B cell (primary cell): ENCODE results near the gene PTPRN2. TPM values are rescaled to one million over a fixed set of nuclear protein-coding genes. Genes with fewer than 3 reads are reported as not detected.

Experiments
- ATAC-seq: fragments of 200-7000 bp; cut with Tn5 transposase; one replicate; pipeline ENCODE4 v1.10.0; 2021; ENCODE audit warnings: low read depth, mild to moderate bottlenecking, moderate number of reproducible peaks, moderate library complexity
- CTCF ChIA-PET: fragments of 350-600 bp; sonication (Branson Sonifier 250); formaldehyde crosslinking; loops from one replicate; lab custom pipeline; 2021; ENCODE audit warnings: antibody characterized with exemption, inconsistent platforms; lab: Charles Lee
- POLR2A ChIA-PET: fragments of 350-600 bp; sonication (Branson Sonifier 250); formaldehyde crosslinking; loops from one replicate; lab custom pipeline; 2021; ENCODE audit warnings: antibody characterized with exemption; lab: Charles Lee
- DNase-seq: peaks from one replicate; pipeline ENCODE4 v3.0.0; 2013
- H2AFZ ChIP-seq: 2 replicates; pipeline ENCODE4 v1.6.1; 2012; ENCODE audit warnings: mild to moderate bottlenecking, low read depth, low read length; ENCODE audit not compliant: insufficient read depth, poor library complexity, severe bottlenecking
- H3K27ac ChIP-seq, 2 donors: 1 replicate in 1 of 2; 2 replicates in 1 of 2; pipeline ENCODE4 v1.5.1; 2012 to 2013; ENCODE audit warnings: low read length in 2 of 2, mild to moderate bottlenecking in 2 of 2, moderate library complexity in 1 of 2
- H3K27me3 ChIP-seq, 4 experiments: fragments of 200-600 bp in 1 of 4; sonication (generic) in 1 of 4; replicated peaks in 1 of 4; 1 replicate in 2 of 4; 2 replicates in 2 of 4; pipeline versions ENCODE4 v1.6.1 to v1.7.0; 2013 to 2016; ENCODE audit warnings: low read length in 3 of 4, mild to moderate bottlenecking in 2 of 4, mixed read lengths in 1 of 4, moderate library complexity in 1 of 4; ENCODE audit not compliant: insufficient read depth in 4 of 4, control insufficient read depth in 3 of 4; ENCODE audit errors: control extremely low read depth in 1 of 4
- H3K36me3 ChIP-seq, 2 experiments: replicated peaks in 1 of 2; 1 replicate in 1 of 2; 2 replicates in 1 of 2; pipeline versions ENCODE4 v1.6.1 to v1.7.1; 2013; ENCODE audit warnings: low read length in 1 of 2; ENCODE audit not compliant: insufficient read depth in 2 of 2, control insufficient read depth in 1 of 2; ENCODE audit errors: control extremely low read depth in 1 of 2, extremely low read depth in 1 of 2
- H3K4me1 ChIP-seq, 2 donors: fragments of 200-600 bp in 1 of 2; sonication (generic) in 1 of 2; 1 replicate in 1 of 2; 2 replicates in 1 of 2; pipeline versions ENCODE4 v1.5.1 to v1.6.1; 2013 to 2017; ENCODE audit warnings: low read length in 2 of 2; ENCODE audit not compliant: control insufficient read depth in 2 of 2, insufficient read depth in 2 of 2
- H3K4me2 ChIP-seq: replicated peaks from 2 replicates; pipeline ENCODE3; 2012; ENCODE audit warnings: mild to moderate bottlenecking, low read depth, low read length; ENCODE audit not compliant: poor library complexity, severe bottlenecking
- H3K4me3 ChIP-seq, 5 experiments: fragments of 200-600 bp in 1 of 5; sonication (generic) in 1 of 5; 1 replicate in 3 of 5; 2 replicates in 2 of 5; pipeline versions ENCODE4 v1.5.1 to v1.7.0; 2011 to 2016; ENCODE audit warnings: low read length in 4 of 5, mild to moderate bottlenecking in 4 of 5, low read depth in 2 of 5, control low read depth in 1 of 5, moderate library complexity in 1 of 5; ENCODE audit not compliant: insufficient read depth in 1 of 5; ENCODE audit errors: control extremely low read depth in 1 of 5, extremely low read depth in 1 of 5
- H3K79me2 ChIP-seq: fragments of 200-600 bp; sonication (generic); one replicate; pipeline ENCODE4 v1.6.0; 2016; ENCODE audit warnings: low read length; ENCODE audit not compliant: control insufficient read depth, insufficient read depth
- H3K9ac ChIP-seq: fragments of 200-600 bp; sonication (generic); 2 replicates; pipeline ENCODE4 v1.6.1; 2017; ENCODE audit warnings: mild to moderate bottlenecking, low read length, moderate library complexity
- H3K9me3 ChIP-seq, 3 donors: one replicate each; pipeline versions ENCODE4 v1.6.1 to v1.7.1; 2013; ENCODE audit warnings: low read length in 2 of 3; ENCODE audit not compliant: control insufficient read depth in 2 of 3, insufficient read depth in 1 of 3; ENCODE audit errors: control extremely low read depth in 1 of 3
- H4K20me1 ChIP-seq: 2 replicates; pipeline ENCODE4 v1.6.0; 2012; ENCODE audit warnings: mild to moderate bottlenecking, low read length; ENCODE audit not compliant: insufficient read depth, control insufficient read depth, poor library complexity, severe bottlenecking
- H3K27ac Mint-ChIP-seq: one replicate; pipeline ENCODE4 v1.8.0; 2021; ENCODE audit warnings: mixed read lengths
- H3K27me3 Mint-ChIP-seq: one replicate; pipeline ENCODE4 v1.8.0; 2021; ENCODE audit warnings: mixed read lengths
- H3K4me1 Mint-ChIP-seq: one replicate; pipeline ENCODE4 v1.8.0; 2021; ENCODE audit warnings: mixed read lengths
- H3K4me3 Mint-ChIP-seq: one replicate; pipeline ENCODE4 v1.8.0; 2021; ENCODE audit warnings: mixed read lengths
- H3K9me3 Mint-ChIP-seq: one replicate; pipeline ENCODE4 v1.8.0; 2022; ENCODE audit warnings: mixed read lengths; ENCODE audit not compliant: insufficient read depth
- EZH2 ChIP-seq: IDR thresholded peaks from 2 replicates; pipeline ENCODE4 v1.6.1; 2012; ENCODE audit warnings: borderline replicate concordance, low read depth, mild to moderate bottlenecking, moderate library complexity, low read length; ENCODE audit not compliant: insufficient read depth, poor library complexity, severe bottlenecking
- WGBS: methylation state at CpG from one replicate; pipeline ENCODE4 v1.1.5; 2013; ENCODE audit warnings: missing lambda C conversion rate; ENCODE audit not compliant: insufficient coverage; 5-methylcytosine and 5-hydroxymethylcytosine counted together
- intact Hi-C: fragments of 100-400 bp; cut with micrococcal nuclease; formaldehyde crosslinking; loops from one replicate; pipeline ENCODE4 v1.10.0; 2022
- polyA plus RNA-seq: library from polyadenylated mRNA; depleted of rRNA; stranded (reverse); fragments of >200 nt; gene quantifications from 2 replicates; pipeline ENCODE4 v1.2.3, GENCODE V29; 2012
- total RNA-seq, 2 donors: library from RNA; stranded (reverse); fragments of 120-200 nt in 1 of 2; gene quantifications; 1 replicate in 1 of 2; 2 replicates in 1 of 2; pipeline versions ENCODE4 v1.2.3 to v1.2.4, GENCODE V29; 2013 to 2022
- TF ChIP-seq, protein P1 (sequence below): fragments of 200-600 bp; IDR thresholded peaks from one replicate; pipeline ENCODE4 v1.8.0; 2022; ENCODE audit warnings: antibody characterized with exemption, mild to moderate bottlenecking

The PTPRN2 gene
- total and polyA plus RNA-seq, 2 donors (not counting 1 experiment from before 2014, with no cell fraction given) = 2.0 to 5.0 TPM

DNA sequence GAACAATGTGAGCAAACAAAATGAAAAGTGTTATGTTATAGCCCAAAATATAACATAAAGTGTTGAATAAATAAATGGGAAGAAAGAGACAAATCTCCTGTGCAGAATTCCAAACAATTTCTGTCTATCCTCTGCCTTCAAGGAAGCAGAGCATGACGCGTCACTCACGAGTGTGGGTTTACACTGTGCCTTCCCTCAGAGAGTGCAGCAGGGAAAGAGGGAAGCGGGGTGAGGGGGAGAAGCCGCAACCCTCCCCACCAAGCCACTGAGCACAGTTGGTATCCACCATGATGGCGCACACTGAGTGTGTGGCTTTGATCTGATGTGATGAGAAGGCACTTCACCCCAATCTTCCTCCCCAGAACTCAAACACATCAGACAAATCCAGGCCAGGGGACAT lies 74.8 kb downstream of the PTPRN2 start:
- H3K4me2 ChIP-seq = no peak overlapping the region
- H3K79me2 ChIP-seq = no peaks in the 10 kb centered on the region
- intact Hi-C loops = no loop called here
- no CpG with 5 or more reads among the region's 6 CpGs for WGBS
- ChIA-PET CTCF (no interaction called here), POLR2A (no interaction called here)
- ATAC-seq = no peak
- no peak overlapping the region for H3K9ac ChIP-seq
- no peaks in the 10 kb centered on the region for H3K27me3 ChIP-seq
- no peaks in the 10 kb centered on the region for H3K4me1 Mint-ChIP-seq
- no peak overlapping the region for H3K4me3 Mint-ChIP-seq
- H4K20me1 ChIP-seq = no peaks in the 10 kb centered on the region
- no peaks in the 10 kb centered on the region for H3K4me1 ChIP-seq
- H3K9me3 Mint-ChIP-seq = peaks cover 14% of the 10 kb centered on the region
- H3K27me3 Mint-ChIP-seq = peaks cover 2% of the 10 kb centered on the region
- H3K4me3 ChIP-seq = no peak overlapping the region
- no peak overlapping the region for H3K27ac Mint-ChIP-seq
- peaks cover 0 to 47% (median 19%) of the 10 kb centered on the region in 3 donors for H3K9me3 ChIP-seq
- no peak for DNase-seq
- no peak overlapping the region for H2AFZ ChIP-seq
- no peak overlapping the region for H3K27ac ChIP-seq
- TF ChIP-seq EZH2 = no peak
- TF ChIP-seq, protein P1, sequence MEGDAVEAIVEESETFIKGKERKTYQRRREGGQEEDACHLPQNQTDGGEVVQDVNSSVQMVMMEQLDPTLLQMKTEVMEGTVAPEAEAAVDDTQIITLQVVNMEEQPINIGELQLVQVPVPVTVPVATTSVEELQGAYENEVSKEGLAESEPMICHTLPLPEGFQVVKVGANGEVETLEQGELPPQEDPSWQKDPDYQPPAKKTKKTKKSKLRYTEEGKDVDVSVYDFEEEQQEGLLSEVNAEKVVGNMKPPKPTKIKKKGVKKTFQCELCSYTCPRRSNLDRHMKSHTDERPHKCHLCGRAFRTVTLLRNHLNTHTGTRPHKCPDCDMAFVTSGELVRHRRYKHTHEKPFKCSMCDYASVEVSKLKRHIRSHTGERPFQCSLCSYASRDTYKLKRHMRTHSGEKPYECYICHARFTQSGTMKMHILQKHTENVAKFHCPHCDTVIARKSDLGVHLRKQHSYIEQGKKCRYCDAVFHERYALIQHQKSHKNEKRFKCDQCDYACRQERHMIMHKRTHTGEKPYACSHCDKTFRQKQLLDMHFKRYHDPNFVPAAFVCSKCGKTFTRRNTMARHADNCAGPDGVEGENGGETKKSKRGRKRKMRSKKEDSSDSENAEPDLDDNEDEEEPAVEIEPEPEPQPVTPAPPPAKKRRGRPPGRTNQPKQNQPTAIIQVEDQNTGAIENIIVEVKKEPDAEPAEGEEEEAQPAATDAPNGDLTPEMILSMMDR = no peak
- no peaks in the 10 kb centered on the region for H3K36me3 ChIP-seq

DNA sequence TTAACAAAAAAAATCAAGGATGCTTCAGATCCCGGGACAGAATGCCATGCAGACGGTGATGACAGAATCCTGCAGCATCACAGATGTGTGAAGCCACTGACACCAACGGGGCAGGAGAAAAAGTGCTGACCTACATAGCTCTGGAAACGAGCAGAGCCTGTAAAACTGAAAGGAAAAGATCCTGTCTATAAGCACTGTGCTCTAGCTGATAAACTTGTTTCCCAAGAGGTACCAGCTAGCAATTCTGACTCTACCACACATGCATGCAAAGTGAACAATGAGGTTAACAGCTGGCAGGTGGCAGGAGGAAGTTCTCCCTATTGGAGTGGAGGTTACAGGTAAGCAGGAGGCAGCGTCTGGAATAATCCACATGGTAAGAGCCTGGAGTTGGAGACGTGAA lies 75.6 kb downstream of the PTPRN2 start:
- peaks cover 14% of the 10 kb centered on the region for H3K9me3 Mint-ChIP-seq
- no peak overlapping the region for H3K4me3 ChIP-seq

More for the DNA sequence above, 75.6 kb downstream of the PTPRN2 start:
- TF ChIP-seq, protein P1 = no peak
- 81% methylated on average over 4 of the region's 6 CpGs for WGBS
- DNase-seq (no peak), ATAC-seq (no peak)
- intact Hi-C loops = no loop called here
- no peak overlapping the region for H2AFZ ChIP-seq
- peaks cover 0 to 48% (median 19%) of the 10 kb centered on the region in 3 donors for H3K9me3 ChIP-seq
- H4K20me1 ChIP-seq = no peaks in the 10 kb centered on the region
- no peaks in the 10 kb centered on the region for H3K36me3 ChIP-seq
- Mint-ChIP-seq H3K4me1 (no peaks in the 10 kb centered on the region), H3K27ac (no peak overlapping the region), H3K27me3 (no peaks in the 10 kb centered on the region), H3K4me3 (no peak overlapping the region)
- no peak overlapping the region for H3K9ac ChIP-seq
- H3K4me2 ChIP-seq = no peak overlapping the region
- H3K4me1 ChIP-seq = no peaks in the 10 kb centered on the region
- POLR2A ChIA-PET = no interaction called here
- CTCF ChIA-PET = no interaction called here
- H3K27me3 ChIP-seq = no peaks in the 10 kb centered on the region
- H3K27ac ChIP-seq = no peak overlapping the region
- no peaks in the 10 kb centered on the region for H3K79me2 ChIP-seq
